GM21576 (cell line): ENCODE results near the gene CMTM3.
"Not testable (repeated sequence)": the region's sequence is repeated elsewhere in the genome, so short reads cannot be mapped to it uniquely, and the experiment has no call there.

Experiments used
- ATAC-seq: cut with Tn5 transposase; IDR thresholded peaks from one replicate; pipeline ENCODE4 v1.9.1; 2021; ENCODE audit warnings: mild to moderate bottlenecking, moderate library complexity; ENCODE audit not compliant: unreplicated experiment

CMTM3 gene, protein sequence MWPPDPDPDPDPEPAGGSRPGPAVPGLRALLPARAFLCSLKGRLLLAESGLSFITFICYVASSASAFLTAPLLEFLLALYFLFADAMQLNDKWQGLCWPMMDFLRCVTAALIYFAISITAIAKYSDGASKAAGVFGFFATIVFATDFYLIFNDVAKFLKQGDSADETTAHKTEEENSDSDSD

DNA sequence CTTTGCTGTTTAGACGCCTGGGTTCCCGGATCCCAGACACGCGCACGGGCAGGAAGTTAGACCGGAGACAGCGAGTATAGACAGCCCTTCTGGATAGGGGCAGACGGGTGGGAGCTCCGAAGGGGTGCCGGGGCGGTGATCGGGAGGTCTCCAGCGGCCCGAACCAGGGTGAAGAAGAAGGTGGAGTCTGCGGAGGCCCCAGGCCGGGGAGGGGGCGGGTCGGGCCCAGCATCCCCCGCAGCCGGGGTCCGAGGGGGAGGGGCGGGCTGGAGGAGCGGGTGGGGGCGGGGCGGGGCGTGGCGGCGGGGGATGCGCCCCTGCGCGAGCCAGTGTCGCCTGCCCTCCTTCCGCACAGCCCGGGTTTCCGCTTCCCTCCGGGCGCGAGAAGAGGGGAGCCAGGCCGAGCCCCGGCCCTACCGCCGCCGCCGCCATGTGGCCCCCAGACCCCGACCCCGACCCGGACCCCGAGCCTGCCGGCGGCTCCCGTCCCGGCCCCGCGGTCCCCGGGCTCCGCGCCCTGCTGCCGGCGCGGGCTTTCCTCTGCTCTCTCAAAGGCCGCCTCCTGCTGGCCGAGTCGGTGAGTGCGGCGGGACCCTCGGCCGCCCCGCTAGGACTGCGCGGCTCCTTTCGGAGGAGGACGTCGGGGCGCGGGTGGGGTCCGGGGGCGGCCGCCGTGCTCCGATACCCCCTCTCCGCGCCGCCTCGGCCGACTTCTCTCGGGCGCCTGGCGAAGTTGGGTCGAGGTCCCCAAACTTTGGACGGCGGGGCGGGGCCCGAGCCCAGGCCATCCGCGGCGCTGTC is at the start of gene CMTM3:
TSS of gene CMTM3 (plus strand) at position 329 of the 801 bp plus-strand sequence. CDS start at position 431, 102 bp downstream.
- peak; percentile 50 for ATAC-seq

DNA sequence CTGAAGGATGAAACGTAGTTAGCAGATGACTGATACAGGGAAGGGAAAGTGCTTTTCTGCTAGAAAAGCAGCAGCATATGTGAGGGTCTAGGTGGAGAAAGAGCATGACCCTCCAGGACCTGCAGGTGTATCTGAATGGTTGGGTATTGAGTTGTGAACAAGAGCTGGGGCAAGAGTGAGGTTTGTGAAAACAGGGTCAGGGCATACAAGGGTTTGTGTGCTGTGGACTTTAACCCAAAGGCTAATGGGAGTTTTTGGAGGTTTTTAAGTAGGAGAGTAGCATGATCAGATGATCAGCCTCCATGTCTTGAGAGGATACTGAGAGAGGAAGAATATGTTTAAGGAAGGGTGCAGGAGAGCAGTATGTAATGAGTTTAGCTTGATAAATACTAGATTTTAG is 44.4 kb upstream of the CMTM3 start:
- ATAC-seq = no peak

DNA sequence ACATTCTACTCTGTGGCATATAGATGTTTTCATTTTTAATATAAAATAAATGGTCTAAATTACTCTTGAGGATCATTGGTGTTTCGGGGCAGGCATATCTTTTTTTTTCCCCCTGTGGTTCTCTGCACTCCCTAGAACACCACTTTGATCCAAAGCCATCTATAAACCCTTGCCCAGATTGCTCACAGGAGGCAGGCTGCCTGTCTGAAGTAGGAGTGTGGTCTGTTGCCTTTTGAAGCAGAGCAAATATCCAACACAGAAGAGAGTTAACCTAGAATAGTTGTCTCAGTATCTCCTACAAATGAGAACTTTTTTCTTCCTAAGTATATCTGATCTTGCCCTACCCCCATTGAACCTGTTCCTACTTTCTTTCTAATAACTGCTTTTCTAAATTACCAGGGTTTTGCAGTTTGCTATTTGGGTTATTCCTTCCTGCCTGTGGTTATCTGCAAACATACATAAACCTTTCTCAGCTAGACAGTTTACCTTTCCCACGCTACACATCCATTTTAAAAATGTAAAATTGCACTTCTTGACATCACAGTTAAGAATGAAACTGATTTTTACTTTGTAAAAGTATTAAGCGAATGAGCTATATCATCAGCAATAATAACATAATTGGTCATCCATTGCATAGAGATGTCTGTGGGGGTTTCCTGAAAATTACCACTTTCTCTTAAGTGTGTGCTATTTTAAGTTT is 43.0 kb upstream of the CMTM3 start:
- ATAC-seq = no peak

DNA sequence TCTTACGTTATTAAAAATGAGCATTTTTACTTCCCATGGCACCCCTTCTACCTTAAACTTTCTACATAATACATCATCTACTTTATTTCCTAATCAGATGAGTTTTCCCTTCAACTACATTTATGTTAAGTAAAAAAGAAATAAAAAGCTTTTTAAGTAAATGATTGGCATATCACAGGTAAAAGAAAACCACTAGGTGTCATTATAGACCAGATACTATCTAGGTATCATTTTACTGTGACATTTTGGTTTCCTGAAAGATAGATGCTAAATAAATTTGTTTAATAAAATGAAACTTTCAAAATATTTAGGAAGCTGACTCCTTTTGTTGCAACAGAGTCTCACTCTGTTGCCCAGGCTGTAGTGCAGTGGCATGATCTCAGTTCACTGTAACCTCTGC is 42.1 kb upstream of the CMTM3 start:
- ATAC-seq = no peak

DNA sequence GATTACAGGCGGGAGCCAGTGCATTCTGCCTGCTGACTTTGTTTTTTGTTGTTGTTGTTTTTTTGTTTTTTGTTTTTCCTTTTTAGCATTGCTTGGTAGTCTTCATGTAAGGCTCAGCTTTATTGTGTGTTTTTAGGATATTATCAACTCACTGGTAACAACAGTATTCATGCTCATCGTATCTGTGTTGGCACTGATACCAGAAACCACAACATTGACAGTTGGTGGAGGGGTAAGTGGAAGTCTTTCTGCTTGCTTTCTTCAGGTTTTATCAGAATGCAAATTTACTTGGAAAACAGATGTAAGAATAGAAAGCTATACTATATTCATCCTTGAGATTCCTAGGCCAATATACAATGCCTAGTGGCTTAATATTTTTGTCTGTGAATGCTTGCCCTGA is 41.5 kb upstream of the CMTM3 start:
- ATAC-seq = no peak

DNA sequence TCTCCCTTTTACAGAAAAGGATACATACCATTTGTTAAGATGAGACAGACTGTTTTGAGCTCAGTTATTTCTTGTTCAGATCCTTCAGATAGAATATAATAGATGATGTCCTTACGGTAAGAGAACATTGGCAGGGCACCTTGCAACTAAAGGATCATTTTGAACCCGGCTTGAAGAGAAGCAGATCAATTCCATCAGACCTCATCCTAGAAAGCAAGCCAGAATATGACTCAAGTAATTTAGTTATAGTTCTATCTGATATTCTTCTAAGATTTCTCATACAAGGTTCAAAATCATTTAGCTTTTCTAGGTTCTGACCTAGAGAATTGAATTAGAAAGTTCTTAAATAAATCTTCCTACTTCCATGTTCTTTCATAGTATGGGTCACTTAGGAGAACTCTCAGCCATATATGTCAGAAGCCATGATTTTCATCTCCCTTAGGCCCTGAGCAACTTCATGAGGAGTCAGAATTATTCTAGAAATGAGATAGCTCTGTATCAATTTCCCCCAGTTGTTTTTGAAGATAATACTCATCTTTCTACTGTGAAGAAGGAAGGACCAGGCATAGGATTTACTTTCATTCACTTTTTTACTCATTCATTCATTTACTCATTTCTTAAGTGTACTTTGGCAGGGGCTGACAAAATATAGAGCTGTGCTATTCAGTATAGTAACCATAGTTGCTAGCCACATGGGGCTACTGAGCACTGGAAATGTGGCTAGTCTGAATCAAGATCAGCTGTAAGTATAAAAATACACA is 40.8 kb upstream of the CMTM3 start:
- ATAC-seq = no peak

DNA sequence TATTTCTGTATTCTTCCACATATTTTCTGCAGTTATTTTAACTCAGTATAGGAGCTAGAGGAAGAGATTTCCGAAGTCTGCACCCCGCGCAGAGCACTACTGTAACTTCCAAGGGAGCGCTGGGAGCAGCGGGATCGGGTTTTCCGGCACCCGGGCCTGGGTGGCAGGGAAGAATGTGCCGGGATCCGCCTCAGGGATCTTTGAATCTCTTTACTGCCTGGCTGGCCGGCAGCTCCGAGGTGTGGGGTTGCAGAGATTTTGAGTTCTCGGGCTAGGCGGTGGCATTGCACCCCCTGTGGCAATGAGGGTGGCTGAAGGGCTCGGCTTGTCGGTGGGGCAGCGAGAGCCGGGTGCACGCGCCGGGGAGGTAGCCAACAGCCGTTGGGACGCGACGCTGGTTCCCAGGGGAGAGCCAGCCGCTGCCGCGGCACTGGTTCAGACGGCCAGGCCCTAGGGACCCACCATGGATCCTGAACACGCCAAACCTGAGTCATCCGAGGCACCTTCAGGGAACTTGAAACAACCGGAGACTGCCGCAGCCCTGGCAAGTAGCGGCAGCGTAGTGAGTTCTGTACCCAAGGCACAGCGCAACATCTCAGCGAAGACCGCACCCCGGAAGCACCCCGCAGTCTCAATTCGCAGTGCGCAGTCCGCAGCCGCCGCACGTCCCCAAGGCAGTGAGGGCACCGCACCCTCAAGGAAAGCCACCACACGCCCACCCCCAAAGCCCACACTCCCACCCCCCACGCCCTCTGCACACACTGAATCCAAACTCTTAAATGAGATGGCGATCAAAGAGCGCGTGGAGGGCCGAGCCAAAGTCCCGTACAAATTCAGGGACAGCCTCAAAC is 38.2 kb upstream of the CMTM3 start, which contains the start of gene CMTM1:
TSS of gene CMTM1 (plus strand) at position 389 of the 851 bp plus-strand sequence. CDS start at position 464, 75 bp downstream.
- no peak for ATAC-seq

DNA sequence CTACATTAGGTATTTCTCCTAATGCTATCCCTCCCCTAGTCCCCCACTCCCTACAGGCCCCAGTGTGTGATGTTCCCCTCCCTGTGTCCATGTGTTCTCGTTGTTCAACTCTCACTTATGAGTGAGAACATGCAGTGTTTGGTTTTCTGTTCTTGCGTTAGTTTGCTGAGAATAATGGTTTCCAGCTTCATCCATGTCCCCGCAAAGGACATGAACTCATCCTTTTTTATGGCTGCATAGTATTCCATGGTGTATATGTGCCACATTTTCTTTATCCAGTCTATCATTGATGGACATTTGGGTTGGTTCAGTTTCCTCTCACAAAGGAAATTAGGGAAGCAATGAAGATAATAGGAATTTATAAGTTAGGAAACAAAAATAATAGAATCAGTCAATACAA is 37.2 kb upstream of the CMTM3 start:
- not testable (repeated sequence) for ATAC-seq

DNA sequence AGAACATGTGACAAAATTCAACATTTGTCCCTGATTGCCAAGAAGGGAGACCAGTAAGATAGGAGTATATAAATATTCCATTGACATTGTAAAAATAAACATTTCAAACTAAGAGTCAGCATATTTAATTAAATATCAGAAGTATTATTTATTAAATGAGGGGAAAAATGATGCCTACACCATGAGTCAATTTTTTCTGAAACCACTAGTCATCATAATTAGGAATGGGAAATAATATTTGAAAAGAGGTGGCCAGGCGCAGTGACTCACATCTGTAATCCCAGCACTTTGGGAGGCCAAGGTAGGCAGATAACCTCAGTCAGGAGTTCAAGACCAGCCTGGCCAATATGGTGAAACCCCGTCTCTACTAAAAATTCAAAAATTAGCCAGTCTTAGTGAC is 36.1 kb upstream of the CMTM3 start:
- ATAC-seq = no peak

DNA sequence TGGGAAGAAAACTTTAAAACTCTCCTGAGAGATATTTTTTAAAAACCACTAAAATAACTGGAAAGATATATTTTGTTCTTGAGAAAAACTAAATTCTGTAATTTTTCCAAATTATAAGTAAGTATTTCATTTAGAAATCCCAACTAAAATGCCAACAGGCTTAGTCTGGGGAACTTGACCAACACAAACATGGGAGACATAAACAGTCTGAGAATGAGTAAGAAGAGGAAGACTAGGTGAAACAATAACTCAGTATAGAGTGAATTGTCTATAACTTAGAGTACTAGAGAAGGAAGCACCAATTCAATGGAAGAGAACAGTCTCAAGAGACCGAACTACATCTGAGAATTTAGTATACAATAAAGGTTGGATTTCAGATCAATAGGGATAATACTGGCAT is 35.4 kb upstream of the CMTM3 start:
- ATAC-seq = no peak

DNA sequence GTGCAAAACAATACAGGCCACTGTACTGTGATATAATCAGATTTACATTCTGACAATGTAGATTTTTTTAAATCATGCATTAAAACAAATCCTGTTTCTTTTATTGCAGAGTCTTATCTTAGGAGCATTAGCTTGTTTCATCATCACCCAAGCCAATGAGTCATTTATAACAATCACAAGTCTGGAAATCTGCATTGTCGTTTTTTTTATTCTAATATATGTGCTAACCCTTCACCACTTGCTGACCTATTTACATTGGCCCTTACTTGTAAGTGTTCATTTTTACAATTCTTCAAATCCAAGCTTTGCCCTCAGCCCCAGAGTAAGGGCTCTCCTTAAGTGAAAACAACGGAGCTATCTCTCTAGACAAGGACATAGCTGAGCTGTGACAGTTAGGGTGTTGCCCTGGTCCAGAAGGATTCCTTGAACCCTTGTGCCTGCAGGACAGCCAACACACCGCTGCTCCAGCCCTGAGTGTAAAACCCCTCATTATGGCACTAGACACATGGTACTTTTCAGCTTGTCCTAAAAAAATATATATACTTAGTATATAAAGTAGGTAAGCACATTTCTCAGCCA is 34.6 kb upstream of the CMTM3 start:
- ATAC-seq = no peak

DNA sequence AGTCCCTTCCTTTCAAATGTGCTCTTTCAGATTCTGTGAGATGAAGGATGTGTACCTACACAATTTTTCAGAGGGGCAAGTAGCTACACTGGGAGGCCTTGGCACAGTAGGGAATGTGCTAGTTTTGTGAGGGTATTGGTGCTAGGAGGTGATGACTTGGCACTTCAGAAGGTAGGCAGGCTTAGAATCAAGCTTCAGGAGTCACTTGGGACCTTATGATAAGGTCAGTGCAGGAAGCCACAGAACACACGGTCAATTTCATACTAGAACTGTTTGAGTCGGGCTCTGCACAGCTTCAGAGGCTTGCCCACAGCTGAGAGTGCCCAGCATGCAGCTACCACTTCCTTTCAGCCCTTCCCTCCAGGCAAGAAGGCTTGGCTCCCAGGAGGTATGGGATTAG is 32.1 kb upstream of the CMTM3 start:
- ATAC-seq = no peak

DNA sequence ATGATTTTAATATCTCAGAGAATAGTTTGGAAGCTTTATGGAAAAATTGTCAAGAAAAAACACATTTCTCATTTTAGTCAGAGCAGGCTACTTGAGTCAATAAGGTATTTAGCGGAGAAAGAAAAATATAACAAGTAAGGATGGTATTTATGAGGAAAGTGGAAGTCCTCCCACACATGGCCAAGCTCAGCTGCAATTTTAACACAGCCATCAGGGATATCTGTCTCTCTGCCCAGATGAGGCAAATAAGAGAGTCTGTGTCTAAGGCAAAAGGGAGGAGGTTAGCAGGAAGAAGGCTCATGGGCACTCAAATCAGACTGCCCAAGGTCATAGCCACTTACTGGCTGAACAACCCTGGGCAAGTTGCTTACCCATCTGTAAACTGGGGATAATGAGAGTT is 30.4 kb upstream of the CMTM3 start:
- no peak for ATAC-seq

DNA sequence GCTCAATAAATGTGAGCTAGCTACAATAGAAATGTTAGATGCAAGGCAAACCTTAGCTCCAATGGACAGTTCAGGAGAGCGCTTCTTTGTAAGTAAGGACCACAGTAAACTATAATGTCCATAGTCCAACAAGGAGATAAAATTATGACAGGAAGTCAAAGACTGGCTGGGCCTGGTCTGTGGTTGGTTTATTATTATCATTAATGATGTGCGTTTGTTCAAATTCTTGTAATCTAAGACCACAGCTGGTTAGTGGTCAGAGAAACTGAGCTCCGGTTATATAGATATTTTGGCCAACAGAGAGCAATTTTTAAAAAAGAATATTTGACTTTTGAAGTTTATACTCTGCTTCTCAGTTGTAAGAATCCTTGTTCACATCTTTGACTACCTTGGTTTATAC is 30.0 kb upstream of the CMTM3 start:
- no peak for ATAC-seq

DNA sequence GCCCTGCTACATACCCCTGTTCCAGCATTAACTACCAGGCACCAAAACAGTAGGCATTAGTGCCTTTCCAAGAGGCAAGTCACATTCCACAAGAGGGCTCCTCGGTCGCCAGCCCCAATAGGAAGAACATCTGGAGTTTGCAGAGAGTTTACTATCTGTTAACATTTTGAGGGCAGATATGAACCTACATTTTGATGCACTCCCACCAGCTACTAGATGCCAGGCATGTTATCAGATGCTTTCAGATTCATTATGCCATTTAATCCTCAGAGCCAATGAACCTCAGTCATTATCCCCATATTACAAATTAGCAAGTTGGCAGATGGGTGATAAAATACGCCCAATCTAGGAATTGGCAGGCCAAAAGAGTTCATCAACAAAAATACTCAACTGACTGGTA is 29.4 kb upstream of the CMTM3 start:
- no peak for ATAC-seq

DNA sequence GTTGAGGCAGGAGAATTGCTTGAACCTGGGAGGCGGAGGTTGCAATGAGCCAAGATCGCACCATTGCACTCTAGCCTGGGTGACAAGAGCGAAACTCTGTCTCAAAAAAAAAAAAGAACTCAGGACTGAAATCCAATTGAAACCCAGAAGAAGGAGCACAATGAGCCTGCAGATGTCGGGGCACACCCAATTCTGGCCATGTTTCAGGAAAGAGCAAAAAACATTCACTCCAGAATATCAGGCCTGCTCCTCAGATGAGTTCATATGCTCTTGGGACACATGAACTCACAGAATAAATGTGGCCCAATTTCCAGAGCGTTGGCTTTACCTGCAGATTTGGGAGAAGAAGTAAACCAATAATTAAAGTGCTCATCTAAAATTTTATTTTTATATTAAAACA is 28.2 kb upstream of the CMTM3 start:
- no peak for ATAC-seq

DNA sequence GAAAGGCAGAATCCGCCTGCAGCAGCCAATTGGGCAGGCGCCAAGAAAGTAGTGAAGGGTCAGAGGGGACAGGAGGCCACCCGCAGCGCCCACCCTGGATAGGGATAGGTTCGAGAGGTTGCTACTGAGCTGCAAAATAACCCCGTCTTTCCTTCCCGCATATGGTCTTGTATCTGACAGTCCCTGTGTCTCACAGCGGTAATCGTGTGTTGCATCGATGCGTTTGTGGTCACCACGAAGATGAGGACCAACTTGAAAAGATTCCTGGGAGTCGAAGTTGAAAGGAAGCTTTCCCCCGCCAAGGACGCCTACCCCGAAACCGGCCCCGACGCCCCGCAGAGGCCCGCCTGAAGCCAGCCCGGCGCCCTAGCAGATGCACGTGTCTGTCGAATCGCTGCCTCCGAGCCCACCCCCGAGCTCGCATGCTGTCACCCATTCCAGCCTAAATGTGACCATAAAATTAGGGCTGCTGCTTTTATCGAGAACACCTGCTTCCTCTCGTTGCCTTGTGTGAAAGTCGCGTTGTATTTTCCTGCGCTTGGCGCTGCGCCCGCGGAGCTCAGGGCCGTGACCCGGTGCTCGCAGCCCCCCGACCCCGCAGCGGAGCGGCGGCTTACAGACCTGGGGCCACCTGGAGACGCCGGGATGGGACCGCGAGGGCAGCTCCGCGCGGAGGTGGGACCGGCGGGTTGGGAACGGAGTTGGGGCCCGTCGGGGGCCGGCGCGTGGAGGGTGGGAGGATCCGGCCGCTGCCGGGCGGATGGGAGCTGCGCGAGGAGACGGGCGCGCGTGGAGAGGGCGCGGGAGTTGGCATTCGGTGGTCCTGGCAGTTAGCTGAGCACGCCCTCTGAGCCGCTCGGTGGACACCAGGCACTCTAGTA is 25.6 kb upstream of the CMTM3 start, which contains the start of gene CMTM2:
TSS of gene CMTM2 (plus strand) at position 813 of the 881 bp plus-strand sequence. CDS start 145 bp downstream, outside the sequence.
- ATAC-seq = no peak

DNA sequence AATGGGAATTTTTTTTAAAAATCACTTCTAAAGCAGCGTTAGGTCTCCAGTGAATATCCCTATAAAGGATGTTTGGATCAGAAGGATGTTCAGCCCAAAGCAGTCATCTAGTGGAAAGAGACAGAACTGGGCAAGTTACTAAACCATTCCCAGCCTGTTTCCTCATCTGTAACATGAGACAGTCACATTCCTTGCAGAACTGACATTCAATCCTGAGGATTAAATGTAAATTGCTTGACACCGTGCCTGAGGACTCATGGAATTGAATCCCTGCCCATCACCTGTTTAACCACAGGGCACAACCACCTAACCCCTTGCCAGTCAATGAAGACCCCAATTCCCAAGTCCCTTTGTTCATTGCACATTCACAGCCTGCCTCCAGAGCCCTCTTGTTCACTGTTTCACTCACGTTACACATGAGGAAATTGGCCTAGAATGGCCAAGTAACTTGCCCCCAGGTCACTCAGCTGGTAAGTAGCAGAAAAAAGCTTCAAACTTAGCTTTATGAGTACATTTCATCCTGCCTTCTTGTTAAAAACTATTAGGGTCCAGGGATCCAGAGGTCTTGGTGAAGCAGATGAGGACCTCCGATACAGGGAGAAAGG is 23.8 kb upstream of the CMTM3 start:
- no peak for ATAC-seq
